Neural progenitor cell (in vitro differentiated cells): ENCODE data around the gene MRPS9.

Experiments
- EZH2 ChIP-seq: fragments of 200-600 bp; sonication (generic); IDR thresholded peaks from 2 replicates; pipeline ENCODE4 v1.6.1; 2017; ENCODE audit warnings: antibody characterized with exemption, mild to moderate bottlenecking, moderate library complexity
- TF ChIP-seq, protein P1 (sequence below): fragments of 200-600 bp; sonication (generic); IDR thresholded peaks from 2 replicates; pipeline ENCODE4 v1.5.1; 2017; ENCODE audit warnings: antibody characterized with exemption, mild to moderate bottlenecking

- TF ChIP-seq, protein P1, sequence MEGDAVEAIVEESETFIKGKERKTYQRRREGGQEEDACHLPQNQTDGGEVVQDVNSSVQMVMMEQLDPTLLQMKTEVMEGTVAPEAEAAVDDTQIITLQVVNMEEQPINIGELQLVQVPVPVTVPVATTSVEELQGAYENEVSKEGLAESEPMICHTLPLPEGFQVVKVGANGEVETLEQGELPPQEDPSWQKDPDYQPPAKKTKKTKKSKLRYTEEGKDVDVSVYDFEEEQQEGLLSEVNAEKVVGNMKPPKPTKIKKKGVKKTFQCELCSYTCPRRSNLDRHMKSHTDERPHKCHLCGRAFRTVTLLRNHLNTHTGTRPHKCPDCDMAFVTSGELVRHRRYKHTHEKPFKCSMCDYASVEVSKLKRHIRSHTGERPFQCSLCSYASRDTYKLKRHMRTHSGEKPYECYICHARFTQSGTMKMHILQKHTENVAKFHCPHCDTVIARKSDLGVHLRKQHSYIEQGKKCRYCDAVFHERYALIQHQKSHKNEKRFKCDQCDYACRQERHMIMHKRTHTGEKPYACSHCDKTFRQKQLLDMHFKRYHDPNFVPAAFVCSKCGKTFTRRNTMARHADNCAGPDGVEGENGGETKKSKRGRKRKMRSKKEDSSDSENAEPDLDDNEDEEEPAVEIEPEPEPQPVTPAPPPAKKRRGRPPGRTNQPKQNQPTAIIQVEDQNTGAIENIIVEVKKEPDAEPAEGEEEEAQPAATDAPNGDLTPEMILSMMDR: no peak
- no peak for TF ChIP-seq EZH2
Measured at GRCh38 chr2:105100046-105100840, 62.4 kb downstream of the MRPS9 start.
